GM12873 (cell line): ENCODE measurements around the gene ZGPAT.

Experiments
- CTCF ChIP-seq: IDR thresholded peaks from 2 replicates; pipeline ENCODE4 v1.5.1; 2012; ENCODE audit warnings: low read depth, mild to moderate bottlenecking, moderate library complexity, low read length, control low read depth; ENCODE audit not compliant: insufficient read depth; ENCODE audit errors: missing control alignments

The ZGPAT gene

GRCh38 chr20:63748070-63748933 lies 40.5 kb downstream of the ZGPAT start:
- TF ChIP-seq CTCF: no peak

GRCh38 chr20:63748934-63749270 lies 41.1 kb downstream of the ZGPAT start:
- TF ChIP-seq CTCF: no peak

GRCh38 chr20:63749597-63750508 lies 42.0 kb downstream of the ZGPAT start:
- TF ChIP-seq CTCF: no peak

- no peak for TF ChIP-seq CTCF
These were observed 43.1 kb downstream of the ZGPAT start for GRCh38 chr20:63750807-63751470.

- no peak for TF ChIP-seq CTCF
These were observed 43.8 kb downstream of the ZGPAT start for GRCh38 chr20:63751471-63752271.

GRCh38 chr20:63752411-63753101 lies 44.7 kb downstream of the ZGPAT start:
- no peak for TF ChIP-seq CTCF
